NCI-H2196 treated with DMSO at 0.1 percent for 48 hours (cell line): ENCODE measurements around the gene EMILIN1.

Experiments
- DNase-seq: peaks from one replicate; lab custom pipeline; 2025; ENCODE audit not compliant: unreplicated experiment; lab: John Stamatoyannopoulos, UW

EMILIN1 gene

DNA sequence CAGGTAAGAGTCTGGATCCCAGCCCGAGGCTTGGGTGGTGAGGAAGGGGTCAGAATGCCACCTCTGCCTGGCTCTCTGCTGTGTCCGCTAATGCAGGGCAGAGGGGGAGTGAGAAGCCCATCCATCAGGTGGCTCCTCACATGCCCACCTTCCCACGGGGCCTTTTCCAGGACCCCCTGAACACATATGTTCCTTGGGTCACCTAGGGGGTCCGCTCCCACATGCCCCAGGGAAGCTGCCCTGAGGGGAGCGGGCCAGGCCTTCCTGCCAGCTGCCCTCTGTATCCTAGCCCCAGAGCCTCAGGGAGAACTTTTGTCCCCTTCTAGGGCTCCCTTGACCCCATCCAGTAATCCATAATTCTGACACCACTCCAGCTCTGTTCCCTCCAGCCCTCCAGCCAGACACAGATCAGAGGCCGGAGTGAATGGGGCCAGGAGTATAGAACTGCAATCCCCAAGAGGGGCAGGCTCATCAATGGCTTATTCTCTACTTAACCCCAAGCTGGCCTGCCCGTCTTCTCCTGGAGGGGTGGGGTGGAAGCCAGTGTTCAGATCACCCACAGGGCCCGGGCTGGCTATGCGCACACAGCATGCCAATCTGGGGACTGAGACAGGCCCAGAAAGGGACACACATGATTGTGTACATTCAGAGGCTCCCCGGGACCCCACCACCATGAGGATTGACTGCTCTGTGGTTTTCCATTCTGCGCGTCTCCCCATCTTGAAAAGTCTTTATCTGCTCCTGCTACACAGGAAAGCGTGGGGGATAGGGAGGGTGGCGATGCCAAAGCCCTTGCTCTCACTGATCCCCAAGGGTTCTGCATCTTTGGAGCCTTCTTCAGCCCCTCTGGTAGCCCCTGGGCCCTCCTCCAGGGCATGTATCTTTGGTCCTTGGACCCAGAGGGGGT is 1.1 kb downstream of the EMILIN1 start:
- no peak for DNase-seq

DNA sequence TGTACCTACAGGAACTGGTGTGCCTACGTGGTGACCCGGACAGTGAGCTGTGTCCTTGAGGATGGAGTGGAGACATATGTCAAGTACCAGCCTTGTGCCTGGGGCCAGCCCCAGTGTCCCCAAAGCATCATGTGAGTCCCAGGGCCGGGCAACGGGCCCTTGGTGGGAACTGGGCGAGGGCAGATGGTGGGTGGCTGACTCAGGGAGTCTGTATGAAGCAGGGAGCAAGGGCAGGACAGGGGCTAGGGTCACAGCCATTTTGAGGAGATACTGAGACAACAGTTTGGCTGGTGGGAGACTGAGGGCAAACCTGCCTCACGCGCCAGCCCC is 1.7 kb downstream of the EMILIN1 start:
- DNase-seq, result no peak

DNA sequence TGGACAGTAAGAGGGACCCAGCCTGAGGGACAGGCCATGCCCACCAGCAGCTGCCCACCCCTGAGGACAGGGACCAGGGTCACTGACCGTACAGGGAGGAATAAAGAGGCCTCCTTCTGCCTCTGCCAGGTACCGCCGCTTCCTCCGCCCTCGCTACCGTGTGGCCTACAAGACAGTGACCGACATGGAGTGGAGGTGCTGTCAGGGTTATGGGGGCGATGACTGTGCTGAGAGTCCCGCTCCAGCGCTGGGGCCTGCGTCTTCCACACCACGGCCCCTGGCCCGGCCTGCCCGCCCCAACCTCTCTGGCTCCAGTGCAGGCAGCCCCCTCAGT is 2.2 kb downstream of the EMILIN1 start:
- no peak for DNase-seq

DNA sequence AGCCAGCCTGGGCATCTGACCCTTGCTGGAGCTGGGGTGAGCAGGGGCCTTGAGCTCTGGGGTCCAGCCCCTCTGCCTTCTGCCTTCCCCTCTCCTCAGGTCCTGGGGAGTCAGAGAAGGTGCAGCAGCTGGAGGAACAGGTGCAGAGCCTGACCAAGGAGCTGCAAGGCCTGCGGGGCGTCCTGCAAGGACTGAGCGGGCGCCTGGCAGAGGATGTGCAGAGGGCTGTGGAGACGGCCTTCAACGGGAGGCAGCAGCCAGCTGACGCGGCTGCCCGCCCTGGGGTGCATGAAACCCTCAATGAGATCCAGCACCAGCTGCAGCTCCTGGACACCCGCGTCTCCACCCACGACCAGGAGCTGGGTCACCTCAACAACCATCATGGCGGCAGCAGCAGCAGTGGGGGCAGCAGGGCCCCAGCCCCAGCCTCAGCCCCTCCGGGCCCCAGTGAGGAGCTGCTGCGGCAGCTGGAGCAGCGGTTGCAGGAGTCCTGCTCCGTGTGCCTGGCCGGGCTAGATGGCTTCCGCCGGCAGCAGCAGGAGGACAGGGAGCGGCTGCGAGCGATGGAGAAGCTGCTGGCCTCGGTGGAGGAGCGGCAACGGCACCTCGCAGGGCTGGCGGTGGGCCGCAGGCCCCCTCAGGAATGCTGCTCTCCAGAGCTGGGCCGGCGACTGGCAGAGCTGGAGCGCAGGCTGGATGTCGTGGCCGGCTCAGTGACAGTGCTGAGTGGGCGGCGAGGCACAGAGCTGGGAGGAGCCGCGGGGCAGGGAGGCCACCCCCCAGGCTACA is 3.8 kb downstream of the EMILIN1 start:
- DNase-seq, result no peak

DNA sequence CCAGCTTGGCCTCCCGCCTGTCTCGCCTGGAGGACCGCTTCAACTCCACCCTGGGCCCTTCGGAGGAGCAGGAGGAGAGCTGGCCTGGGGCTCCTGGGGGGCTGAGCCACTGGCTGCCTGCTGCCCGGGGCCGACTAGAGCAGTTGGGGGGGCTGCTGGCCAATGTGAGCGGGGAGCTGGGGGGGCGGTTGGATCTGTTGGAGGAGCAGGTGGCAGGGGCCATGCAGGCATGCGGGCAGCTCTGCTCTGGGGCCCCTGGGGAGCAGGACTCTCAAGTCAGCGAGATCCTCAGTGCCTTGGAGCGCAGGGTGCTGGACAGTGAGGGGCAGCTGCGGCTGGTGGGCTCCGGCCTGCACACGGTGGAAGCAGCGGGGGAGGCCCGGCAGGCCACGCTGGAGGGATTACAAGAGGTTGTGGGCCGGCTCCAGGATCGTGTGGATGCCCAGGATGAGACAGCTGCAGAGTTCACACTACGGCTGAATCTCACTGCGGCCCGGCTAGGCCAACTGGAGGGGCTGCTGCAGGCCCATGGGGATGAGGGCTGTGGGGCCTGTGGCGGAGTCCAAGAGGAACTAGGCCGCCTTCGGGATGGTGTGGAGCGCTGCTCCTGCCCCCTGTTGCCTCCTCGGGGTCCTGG is 4.5 kb downstream of the EMILIN1 start:
- no peak for DNase-seq

DNA sequence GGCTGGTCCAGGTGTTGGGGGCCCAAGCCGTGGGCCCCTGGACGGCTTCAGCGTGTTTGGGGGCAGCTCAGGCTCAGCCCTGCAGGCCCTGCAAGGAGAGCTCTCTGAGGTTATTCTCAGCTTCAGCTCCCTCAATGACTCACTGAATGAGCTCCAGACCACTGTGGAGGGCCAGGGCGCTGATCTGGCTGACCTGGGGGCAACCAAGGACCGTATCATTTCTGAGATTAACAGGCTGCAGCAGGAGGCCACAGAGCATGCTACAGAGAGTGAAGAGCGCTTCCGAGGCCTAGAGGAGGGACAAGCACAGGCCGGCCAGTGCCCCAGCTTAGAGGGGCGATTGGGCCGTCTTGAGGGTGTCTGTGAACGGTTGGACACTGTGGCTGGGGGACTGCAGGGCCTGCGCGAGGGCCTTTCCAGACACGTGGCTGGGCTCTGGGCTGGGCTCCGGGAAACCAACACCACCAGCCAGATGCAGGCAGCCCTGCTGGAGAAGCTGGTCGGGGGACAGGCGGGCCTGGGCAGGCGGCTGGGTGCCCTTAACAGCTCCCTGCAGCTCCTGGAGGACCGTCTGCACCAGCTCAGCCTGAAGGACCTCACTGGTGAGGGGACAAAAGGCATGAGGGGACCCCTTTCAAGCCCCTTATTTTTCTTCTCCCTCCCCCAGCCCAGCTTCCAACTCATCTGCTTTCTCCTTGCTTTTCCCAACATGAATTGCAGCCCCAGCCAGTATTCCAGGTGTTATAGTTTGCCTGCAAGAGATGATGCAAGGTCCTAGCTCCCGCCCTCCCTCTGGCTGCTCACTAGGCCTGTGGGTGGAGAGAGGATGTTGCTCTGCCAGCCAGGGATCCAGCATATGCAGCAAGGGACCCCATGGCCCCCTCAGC is 5.2 kb downstream of the EMILIN1 start:
- DNase-seq, result no peak

DNA sequence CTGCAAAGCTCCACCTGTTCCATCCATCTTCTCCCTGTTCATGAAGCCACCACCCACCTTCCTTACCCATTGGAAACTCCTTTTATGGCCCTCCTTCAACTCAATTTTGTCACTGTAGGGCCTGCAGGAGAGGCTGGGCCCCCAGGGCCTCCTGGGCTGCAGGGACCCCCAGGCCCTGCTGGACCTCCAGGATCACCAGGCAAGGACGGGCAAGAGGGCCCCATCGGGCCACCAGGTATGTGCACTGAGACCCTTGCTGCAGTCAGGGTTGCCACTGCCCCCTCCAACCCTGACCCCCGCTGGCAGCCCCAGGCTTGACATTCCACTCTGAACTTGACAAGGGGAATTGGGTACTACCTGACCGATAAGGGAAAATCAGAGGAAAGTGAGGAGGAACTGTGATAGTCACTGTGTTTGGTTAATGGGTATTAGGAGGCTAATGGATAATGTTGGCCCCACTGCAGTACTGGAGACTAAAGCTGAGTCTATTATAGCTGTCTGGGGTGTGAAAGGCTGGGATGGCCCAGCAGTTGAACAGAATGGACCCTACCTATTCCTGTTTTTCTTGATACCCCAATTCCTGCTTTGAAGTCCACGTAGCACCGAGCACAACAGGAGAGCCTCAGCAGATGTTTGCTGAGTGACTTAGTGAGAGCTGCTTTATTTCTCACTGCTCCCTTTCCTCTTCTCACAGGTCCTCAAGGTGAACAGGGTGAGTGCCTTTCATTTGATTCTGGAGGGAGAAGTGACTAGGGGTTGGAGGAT is 6.1 kb downstream of the EMILIN1 start:
- no peak for DNase-seq

DNA sequence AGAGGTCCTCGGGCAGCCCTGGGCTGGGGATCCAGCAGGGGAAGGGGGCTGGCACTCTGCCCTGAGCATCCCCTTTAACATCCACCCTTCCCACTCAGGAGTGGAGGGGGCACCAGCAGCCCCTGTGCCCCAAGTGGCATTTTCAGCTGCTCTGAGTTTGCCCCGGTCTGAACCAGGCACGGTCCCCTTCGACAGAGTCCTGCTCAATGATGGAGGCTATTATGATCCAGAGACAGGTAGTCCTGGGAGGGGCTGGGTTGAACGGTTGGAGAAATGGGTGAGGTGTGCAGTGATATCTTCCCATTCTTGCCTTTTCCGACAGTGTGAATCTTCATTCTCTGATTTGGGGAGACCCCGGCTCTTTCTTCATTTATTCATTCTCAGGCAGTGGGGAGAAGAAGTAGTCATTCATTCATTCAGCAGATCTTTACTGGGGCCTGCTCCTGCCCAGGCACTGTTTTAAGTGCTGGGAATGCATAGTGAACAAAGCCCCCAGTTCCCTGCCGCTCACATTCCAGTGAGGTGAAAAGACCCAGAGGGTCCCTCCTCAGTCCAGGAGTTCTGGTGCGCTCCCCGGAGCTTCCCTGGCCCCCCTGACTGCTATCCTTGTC is 6.8 kb downstream of the EMILIN1 start:
- DNase-seq, result no peak

DNA sequence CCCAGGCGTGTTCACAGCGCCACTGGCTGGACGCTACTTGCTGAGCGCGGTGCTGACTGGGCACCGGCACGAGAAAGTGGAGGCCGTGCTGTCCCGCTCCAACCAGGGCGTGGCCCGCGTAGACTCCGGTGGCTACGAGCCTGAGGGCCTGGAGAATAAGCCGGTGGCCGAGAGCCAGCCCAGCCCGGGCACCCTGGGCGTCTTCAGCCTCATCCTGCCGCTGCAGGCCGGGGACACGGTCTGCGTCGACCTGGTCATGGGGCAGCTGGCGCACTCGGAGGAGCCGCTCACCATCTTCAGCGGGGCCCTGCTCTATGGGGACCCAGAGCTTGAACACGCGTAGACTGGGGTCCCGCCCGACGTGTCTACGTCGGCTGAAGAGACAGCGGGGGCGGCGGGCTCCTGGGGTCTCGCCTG is 7.3 kb downstream of the EMILIN1 start:
- peak; percentile 6 for DNase-seq

DNA sequence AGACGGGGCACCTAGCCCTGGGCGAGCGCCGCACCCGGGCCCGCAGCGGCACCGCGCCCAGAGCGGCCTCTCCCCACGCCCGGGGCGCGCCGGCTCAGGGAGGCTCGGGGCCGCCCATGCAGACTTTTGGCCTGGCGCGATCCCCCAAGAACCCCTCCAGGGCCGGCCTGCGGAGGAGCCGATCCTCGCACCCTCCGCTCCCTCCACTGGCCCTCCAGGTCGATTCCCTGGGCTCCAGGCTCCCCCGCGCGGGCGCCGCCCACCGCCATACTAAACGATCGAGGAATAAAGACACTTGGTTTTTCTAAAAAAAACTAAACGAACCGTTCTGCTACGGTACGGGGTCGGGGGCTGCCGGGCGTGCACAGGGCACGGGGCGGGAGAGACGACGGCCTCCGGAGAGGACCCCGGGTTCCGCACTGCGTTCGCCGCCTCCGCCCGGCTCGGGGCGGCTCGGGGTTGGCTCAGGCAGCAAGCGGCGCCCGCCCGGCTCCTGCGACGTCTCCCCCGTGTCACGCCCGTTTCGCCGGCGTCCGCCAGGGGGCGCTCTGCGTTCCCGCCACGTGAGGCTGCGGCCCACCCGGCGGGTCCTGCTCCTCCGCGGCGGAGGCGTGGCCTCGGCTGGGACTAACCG is 7.8 kb downstream of the EMILIN1 start:
- peak; percentile 85 for DNase-seq

DNA sequence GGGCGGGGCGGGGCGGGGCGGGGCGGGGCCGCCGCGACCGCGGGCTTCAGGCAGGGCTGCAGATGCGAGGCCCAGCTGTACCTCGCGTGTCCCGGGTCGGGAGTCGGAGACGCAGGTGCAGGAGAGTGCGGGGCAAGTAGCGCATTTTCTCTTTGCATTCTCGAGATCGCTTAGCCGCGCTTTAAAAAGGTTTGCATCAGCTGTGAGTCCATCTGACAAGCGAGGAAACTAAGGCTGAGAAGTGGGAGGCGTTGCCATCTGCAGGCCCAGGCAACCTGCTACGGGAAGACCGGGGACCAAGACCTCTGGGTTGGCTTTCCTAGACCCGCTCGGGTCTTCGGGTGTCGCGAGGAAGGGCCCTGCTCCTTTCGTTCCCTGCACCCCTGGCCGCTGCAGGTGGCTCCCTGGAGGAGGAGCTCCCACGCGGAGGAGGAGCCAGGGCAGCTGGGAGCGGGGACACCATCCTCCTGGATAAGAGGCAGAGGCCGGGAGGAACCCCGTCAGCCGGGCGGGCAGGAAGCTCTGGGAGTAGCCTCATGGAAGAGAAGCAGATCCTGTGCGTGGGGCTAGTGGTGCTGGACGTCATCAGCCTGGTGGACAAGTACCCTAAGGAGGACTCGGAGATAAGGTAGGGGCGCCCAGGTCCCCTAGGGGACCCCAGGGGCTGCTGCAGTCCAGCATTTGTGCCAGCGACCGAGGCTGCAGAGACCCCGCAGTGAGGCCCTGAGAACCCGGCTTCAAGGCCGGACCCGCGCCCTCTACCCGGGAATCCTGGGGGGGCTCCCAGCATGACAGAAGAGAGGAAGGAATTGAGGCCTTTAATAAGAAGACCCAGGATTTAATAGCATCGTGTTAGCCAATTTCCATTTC is 8.5 kb downstream of the EMILIN1 start, which contains the start of gene KHK:
Gene KHK, plus strand, starts transcription at position 49 of the 870 bp plus-strand sequence. Its CDS starts 488 bp downstream, at position 537.
- DNase-seq, result peak; percentile 36

DNA sequence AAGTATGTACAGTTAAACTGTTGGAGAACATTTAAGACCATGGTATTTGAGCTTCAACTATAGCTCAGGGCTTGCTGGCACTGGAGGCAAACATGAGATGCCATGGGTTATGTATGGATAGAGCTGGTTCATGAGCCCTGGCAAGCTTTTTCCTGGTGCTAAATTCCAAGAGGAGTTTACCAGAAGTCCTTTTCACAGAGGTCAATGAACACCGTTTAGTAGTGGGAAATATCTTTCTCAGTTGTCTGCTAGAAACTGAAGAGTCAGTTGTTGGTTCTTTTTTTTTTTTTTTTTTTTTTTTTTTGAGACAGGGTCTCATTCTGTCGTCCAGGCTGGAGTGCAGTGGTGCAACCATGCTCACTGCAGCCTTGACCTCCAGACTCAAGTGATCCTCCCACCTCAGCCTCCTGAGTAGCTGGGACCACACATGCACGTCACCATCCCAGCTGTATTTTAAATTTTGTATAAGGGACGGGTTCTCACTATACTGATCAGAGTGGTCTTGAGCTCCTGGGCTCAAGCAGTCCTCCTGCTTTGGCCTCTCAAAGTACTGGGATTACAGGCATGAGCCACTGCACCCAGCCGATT is 9.5 kb downstream of the EMILIN1 start:
- DNase-seq, result no peak

DNA sequence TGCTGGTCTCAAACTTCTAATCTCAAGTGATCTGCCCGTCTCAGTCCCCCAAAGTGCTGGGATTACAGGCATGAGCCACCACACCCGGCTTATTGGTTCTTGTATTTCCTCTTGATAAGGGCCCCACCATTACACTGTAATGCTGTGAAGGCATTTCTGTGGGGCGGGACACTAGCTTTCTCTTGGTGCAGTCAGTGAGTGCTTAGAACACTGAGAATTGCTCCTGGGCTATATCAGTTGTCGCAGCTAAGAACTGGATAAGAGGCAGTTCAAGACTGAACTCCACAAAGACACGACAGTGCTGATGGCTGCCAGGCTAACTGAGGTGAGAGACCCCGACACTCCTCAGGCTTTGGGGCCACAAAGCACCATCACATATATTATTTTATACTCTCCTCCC is 10.2 kb downstream of the EMILIN1 start:
- DNase-seq, result no peak

DNA sequence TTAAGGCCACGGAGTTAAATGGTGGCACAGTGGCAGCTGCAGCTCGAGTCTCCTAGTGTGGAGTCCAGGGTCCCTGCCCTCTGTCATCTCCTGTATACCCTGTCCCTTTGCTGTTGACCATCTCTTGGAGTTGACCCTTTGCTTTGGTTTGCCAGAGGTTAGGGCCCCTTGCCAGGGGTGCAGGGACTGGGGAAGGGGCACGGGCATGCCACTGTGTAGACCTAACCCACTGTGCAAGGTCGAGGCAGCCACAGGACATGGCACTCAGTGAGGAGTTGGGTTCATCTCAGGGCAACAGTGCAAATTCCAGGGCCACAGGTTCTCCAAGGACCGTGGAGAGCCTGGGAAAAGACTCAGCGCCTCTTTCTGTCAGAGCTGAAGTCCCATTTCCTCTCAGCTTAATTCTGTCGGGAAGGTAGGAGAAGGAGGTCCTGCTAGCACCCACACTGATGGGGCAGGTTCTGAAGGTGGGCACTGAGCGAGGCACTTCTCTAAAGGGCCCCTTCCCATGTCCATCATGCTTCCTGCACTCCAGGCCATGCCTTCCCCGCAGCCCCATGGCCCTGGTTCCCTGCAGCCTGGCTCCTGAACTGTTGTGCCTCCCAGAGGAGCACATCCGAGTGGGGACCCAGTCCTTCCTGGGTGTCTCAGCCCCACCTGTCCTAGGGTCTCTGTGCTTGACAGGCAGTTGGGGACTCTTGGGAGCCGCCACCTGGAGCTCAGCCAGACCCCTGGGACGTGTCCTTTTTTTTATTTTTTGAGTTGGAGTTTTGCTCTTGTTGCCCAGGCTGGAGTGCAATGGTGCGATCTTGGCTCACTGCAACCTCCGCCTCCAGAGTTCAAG is 10.9 kb downstream of the EMILIN1 start:
- no peak for DNase-seq

DNA sequence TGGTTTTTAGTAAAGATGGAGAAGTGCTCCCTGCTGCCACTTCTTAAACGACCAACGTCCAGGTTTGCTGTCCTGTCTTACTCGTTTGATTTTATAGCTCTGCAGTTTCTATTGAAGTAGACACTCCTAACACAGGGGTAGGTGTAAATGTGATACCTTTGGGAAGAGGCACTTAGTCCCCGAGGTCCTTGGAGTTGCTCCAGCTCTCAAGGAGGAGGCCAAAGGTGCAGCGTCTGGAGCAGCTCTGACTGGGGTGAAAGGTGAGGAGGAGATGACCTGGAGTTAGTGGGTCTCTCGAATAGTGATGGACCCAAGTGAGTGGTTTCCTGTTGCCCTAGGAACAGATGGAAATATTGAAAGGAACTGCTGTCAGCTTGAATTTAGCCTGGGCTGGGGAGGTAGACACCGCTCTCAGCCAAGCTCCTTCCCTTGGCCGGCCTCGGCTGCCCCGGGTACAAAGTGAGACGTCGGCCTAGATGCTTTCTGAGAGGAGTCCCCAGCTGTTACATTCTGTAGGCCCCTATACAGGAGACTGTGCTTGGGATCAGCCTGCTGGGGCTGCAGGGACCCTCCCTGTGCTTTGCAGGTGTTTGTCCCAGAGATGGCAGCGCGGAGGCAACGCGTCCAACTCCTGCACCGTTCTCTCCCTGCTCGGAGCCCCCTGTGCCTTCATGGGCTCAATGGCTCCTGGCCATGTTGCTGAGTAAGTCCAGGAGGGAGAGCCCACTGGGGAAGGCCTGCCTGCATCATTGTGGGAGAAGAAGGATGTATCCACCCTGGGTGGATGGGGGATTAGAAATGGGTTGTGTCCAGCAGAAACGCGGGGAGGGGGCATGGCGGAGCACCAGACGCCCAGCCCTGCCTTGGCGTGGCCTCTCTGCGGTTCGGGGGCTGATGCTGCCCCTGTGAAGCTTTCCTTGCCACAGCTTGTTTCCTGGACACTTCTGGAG is 13.6 kb downstream of the EMILIN1 start:
- DNase-seq, result no peak
